Endothelial cell of umbilical vein (primary cell): ENCODE data around the gene SWAP70. TPM values are rescaled to one million over a fixed set of nuclear protein-coding genes. Genes with fewer than 3 reads are reported as not detected.
A peak's percentile ranks its signal among the peaks of the same experiment; 100 is the strongest.

Experiments used
- BruUV-seq: library from RNA; stranded (reverse); fragments of 400-500 nt; replicated peaks from 2 replicates; lab custom pipeline; 2021; lab: Mats Ljungman, UMichigan
- CTCF ChIA-PET: fragments of 300-600, 350-600 bp; sonication (Branson Sonifier 250); formaldehyde crosslinking; loops from one replicate; lab custom pipeline; 2021; ENCODE audit warnings: antibody characterized with exemption, inconsistent platforms; lab: Charles Lee
- POLR2A ChIA-PET: fragments of 300-600, 350-600 bp; sonication (Branson Sonifier 250); formaldehyde crosslinking; loops from one replicate; lab custom pipeline; 2021; ENCODE audit warnings: antibody characterized with exemption, inconsistent platforms; lab: Charles Lee
- DNase-seq: peaks from one replicate; pipeline ENCODE4 v3.0.0-alpha.2; 2011; ENCODE audit warnings: low read depth, low spot score
- FAIRE-seq: peaks from 2 replicates; lab custom pipeline; 2011; peaks lifted over from hg19 to GRCh38; lab: Jason Lieb, UNC
- H2AFZ ChIP-seq: 2 replicates; pipeline ENCODE4 v1.6.0; 2012; ENCODE audit warnings: low read depth, low read length, control low read depth, inconsistent platforms
- H3K27ac ChIP-seq: 2 replicates; pipeline ENCODE4 v1.5.1; 2011; ENCODE audit warnings: low read depth, mild to moderate bottlenecking, control low read depth, low read length, moderate library complexity; ENCODE audit not compliant: insufficient read depth
- H3K27me3 ChIP-seq, 2 experiments: 2 replicates each; pipeline versions ENCODE4 v1.6.0 to v1.6.1; 2011; ENCODE audit warnings: low read length in 2 of 2, mixed read lengths in 1 of 2; ENCODE audit not compliant: control insufficient read depth in 2 of 2, insufficient read depth in 2 of 2
- H3K36me3 ChIP-seq, 2 experiments: 2 replicates in 1 of 2; 3 replicates in 1 of 2; pipeline ENCODE4 v1.5.1; 2011; ENCODE audit warnings: low read length in 2 of 2, mild to moderate bottlenecking in 1 of 2, moderate library complexity in 1 of 2; ENCODE audit not compliant: control insufficient read depth in 2 of 2, insufficient read depth in 2 of 2; ENCODE audit errors: extremely low read depth in 1 of 2
- H3K4me1 ChIP-seq: 3 replicates; pipeline ENCODE4 v1.5.1; 2011; ENCODE audit warnings: mild to moderate bottlenecking, low read length; ENCODE audit not compliant: control insufficient read depth, insufficient read depth; ENCODE audit errors: extremely low read depth
- H3K4me2 ChIP-seq: 2 replicates; pipeline ENCODE4 v1.6.1; 2011; ENCODE audit warnings: low read length, control low read depth, mixed read lengths; ENCODE audit not compliant: insufficient read depth
- H3K4me3 ChIP-seq, 3 experiments: fragments of 200-600 bp in 1 of 3; sonication (generic), shearing (Covaris generic) in 1 of 3; replicated peaks in 1 of 3; 2 replicates each; pipeline ENCODE4 v1.5.1; 2011 to 2016; ENCODE audit warnings: control low read depth in 3 of 3, low read length in 3 of 3, mild to moderate bottlenecking in 2 of 3, inconsistent platforms in 1 of 3, low read depth in 1 of 3, moderate library complexity in 1 of 3; ENCODE audit not compliant: insufficient read depth in 1 of 3
- H3K79me2 ChIP-seq: 2 replicates; pipeline ENCODE4 v1.6.0; 2012; ENCODE audit warnings: low read length, inconsistent platforms; ENCODE audit not compliant: control insufficient read depth, insufficient read depth
- H3K9ac ChIP-seq: replicated peaks from 2 replicates; pipeline ENCODE3; 2011; ENCODE audit warnings: low read length, control low read depth; ENCODE audit not compliant: insufficient read depth; ENCODE audit errors: extremely low read depth
- H3K9me1 ChIP-seq: replicated peaks from 3 replicates; pipeline ENCODE4 v1.6.0; 2011; ENCODE audit warnings: mild to moderate bottlenecking, low read length; ENCODE audit not compliant: control insufficient read depth, insufficient read depth; ENCODE audit errors: extremely low read depth
- H3K9me3 ChIP-seq: replicated peaks from 2 replicates; pipeline ENCODE4 v1.5.1; 2012; ENCODE audit warnings: low read length, inconsistent platforms; ENCODE audit not compliant: control insufficient read depth, insufficient read depth
- H4K20me1 ChIP-seq: replicated peaks from 2 replicates; pipeline ENCODE3; 2011; ENCODE audit warnings: mild to moderate bottlenecking, low read length; ENCODE audit not compliant: control insufficient read depth, insufficient read depth; ENCODE audit errors: extremely low read depth
- CTCF ChIP-seq, 2 donors: IDR thresholded peaks; 1 replicate in 1 of 2; 2 replicates in 1 of 2; pipeline ENCODE4 v1.5.1; 2011; ENCODE audit warnings: low read length in 2 of 2, mild to moderate bottlenecking in 2 of 2, moderate library complexity in 2 of 2, control low read depth in 1 of 2, inconsistent platforms in 1 of 2, low read depth in 1 of 2; ENCODE audit not compliant: insufficient read depth in 1 of 2; ENCODE audit errors: extremely low read depth in 1 of 2
- EZH2 ChIP-seq: IDR thresholded peaks from 2 replicates; pipeline ENCODE4 v1.6.1; 2012; ENCODE audit warnings: borderline replicate concordance, low read depth, mild to moderate bottlenecking, moderate library complexity, low read length, inconsistent platforms; ENCODE audit not compliant: severe bottlenecking
- FOS ChIP-seq: IDR thresholded peaks from 2 replicates; pipeline ENCODE4 v1.6.1; 2011; ENCODE audit warnings: mild to moderate bottlenecking, low read length, moderate library complexity, borderline replicate concordance; ENCODE audit not compliant: insufficient read depth
- GATA2 ChIP-seq: IDR thresholded peaks from 2 replicates; pipeline ENCODE4 v1.7.0; 2011; ENCODE audit warnings: low read depth, mild to moderate bottlenecking, moderate library complexity, mixed read lengths, low read length; ENCODE audit not compliant: insufficient read length, insufficient read depth
- JUN ChIP-seq: IDR thresholded peaks from 2 replicates; pipeline ENCODE4 v1.6.1; 2011; ENCODE audit warnings: borderline replicate concordance, low read depth; ENCODE audit not compliant: insufficient read length, insufficient read depth
- MAX ChIP-seq: IDR thresholded peaks from 2 replicates; pipeline ENCODE4 v1.6.1; 2011; ENCODE audit not compliant: insufficient read depth, insufficient read length
- MYC ChIP-seq: IDR thresholded peaks from one replicate; pipeline ENCODE4 v1.6.1; 2011; ENCODE audit warnings: mild to moderate bottlenecking, low read depth, low read length
- POLR2A ChIP-seq: IDR thresholded peaks from 2 replicates; pipeline ENCODE4 v1.6.1; 2012; ENCODE audit warnings: low read depth, mild to moderate bottlenecking, control low read depth, low read length
- POLR2AphosphoS5 ChIP-seq: IDR thresholded peaks from 2 replicates; pipeline ENCODE4 v1.6.1; 2012; ENCODE audit warnings: low read depth, mild to moderate bottlenecking, control low read depth, low read length, moderate library complexity; ENCODE audit not compliant: insufficient read depth
- dilution Hi-C: fragments of 300-500 bp; cut with MboI; formaldehyde crosslinking; loops from one replicate; pipeline ENCODE4 v1.15.0; 2019; ENCODE audit warnings: low sequenced_read_pairs; ENCODE audit not compliant: extremely low pct_ligation_motif_present
- intact Hi-C: fragments of 100-400 bp; cut with micrococcal nuclease; formaldehyde crosslinking; loops from one replicate; pipeline ENCODE4 v1.10.0; 2022
- polyA plus RNA-seq, 4 experiments: library from polyadenylated mRNA; depleted of rRNA in 3 of 4; stranded (reverse) in 3 of 4; unstranded in 1 of 4; fragments of >200 nt; gene quantifications; 2 replicates each; pipeline versions ENCODE4 v1.2.1 to v1.2.3, GENCODE V29; 2011 to 2012; ENCODE audit warnings: missing spikeins in 1 of 4
- total RNA-seq: library from RNA; stranded (reverse); gene quantifications from 2 replicates; pipeline ENCODE4 v1.2.3, GENCODE V29; 2021

SWAP70 gene
- total and polyA plus RNA-seq, 2 donors (not counting 3 experiments of a cell fraction or from before 2014, with no cell fraction given): 52.5 to 165 TPM

- no peaks in the 10 kb centered on the region for H3K27me3 ChIP-seq
- dilution Hi-C loops (no loop called here), intact Hi-C loops (no loop called here)
- no peak overlapping the region for H3K4me2 ChIP-seq
- H3K9me3 ChIP-seq: no peaks in the 10 kb centered on the region
- no peak overlapping the region for H3K4me3 ChIP-seq
- H3K4me1 ChIP-seq: peaks cover 13% of the 10 kb centered on the region
- H3K9me1 ChIP-seq: no peaks in the 10 kb centered on the region
- no peak for FAIRE-seq
- POLR2A ChIA-PET: no interaction called here
- peak; percentile 35 for DNase-seq
- H3K9ac ChIP-seq: no peak overlapping the region
- no peak for TF ChIP-seq FOS
- TF ChIP-seq POLR2A: no peak
- no peak for TF ChIP-seq MYC
- TF ChIP-seq EZH2: no peak
- TF ChIP-seq JUN: no peak
- TF ChIP-seq MAX: no peak
- TF ChIP-seq GATA2: no peak
- TF ChIP-seq POLR2AphosphoS5: no peak
- no peak for TF ChIP-seq CTCF (IDR thresholded peaks at IDR 0.05; ENCODE audit: extremely low read depth in 1 of 2, insufficient read depth in 1 of 2, low read depth in 1 of 2, low read length in 2 of 2)
- H3K36me3 ChIP-seq: no peaks in the 10 kb centered on the region
- no peaks in the 10 kb centered on the region for H4K20me1 ChIP-seq
- no peaks in the 10 kb centered on the region for H3K79me2 ChIP-seq
- no peak overlapping the region for H3K27ac ChIP-seq
- CTCF ChIA-PET: no interaction called here
- BruUV-seq: no TSS peak
- H2AFZ ChIP-seq: no peak overlapping the region
Measured at GRCh38 chr11:9656864-9657263, 7.0 kb upstream of the SWAP70 start.
